Pancreas (tissue), 10 donors: ENCODE measurements around the gene HOXD12. TPM values are rescaled to one million over a fixed set of nuclear protein-coding genes. Genes with fewer than 3 reads are reported as not detected.

Experiments
- ATAC-seq, 4 donors: fragments of 200-7000 bp; cut with Tn5 transposase; one replicate each; pipeline versions ENCODE4 v1.8.0 to v1.9.1; 2020; ENCODE audit warnings: mild to moderate bottlenecking in 4 of 4, moderate library complexity in 4 of 4
- DNase-seq, 6 donors: peaks; one replicate each; pipeline ENCODE4 v3.0.0-alpha.2; 2020
- FAIRE-seq: peaks from 2 replicates; lab custom pipeline; 2012; peaks lifted over from hg19 to GRCh38; lab: Jason Lieb, UNC
- H3K27ac ChIP-seq, 4 donors: fragments of 200-600 bp; sonication (generic); 1 replicate in 3 of 4; 2 replicates in 1 of 4; pipeline versions ENCODE4 v1.5.0 to v1.8.0; 2020
- H3K27me3 ChIP-seq, 4 donors: fragments of 200-600 bp; one replicate each; pipeline ENCODE4 v1.8.0; 2021
- H3K36me3 ChIP-seq, 3 donors: fragments of 200-600 bp; sonication (generic) in 1 of 3; one replicate each; pipeline versions ENCODE4 v1.5.0 to v1.8.0; 2020 to 2021
- H3K4me1 ChIP-seq, 3 donors: fragments of 200-600 bp; one replicate each; pipeline ENCODE4 v1.8.0; 2021
- H3K4me3 ChIP-seq, 4 donors: fragments of 200-600 bp; sonication (generic) in 2 of 4; one replicate each; pipeline versions ENCODE4 v1.5.0 to v1.8.0; 2020 to 2021
- H3K9me3 ChIP-seq, 4 donors: fragments of 200-600 bp; one replicate each; pipeline ENCODE4 v1.8.0; 2021
- WGBS, 2 donors: extraction: QIAGEN DNeasy Blood & Tissue Kit; methylation state at CpG; one replicate each; pipeline ENCODE4 v1.1.7; 2013; 5-methylcytosine and 5-hydroxymethylcytosine counted together
- intact Hi-C, 3 donors: fragments of 100-400 bp; cut with DNase I; formaldehyde crosslinking; loops; one replicate each; pipeline versions ENCODE4 v1.11.1 to v1.14.2; 2022
- polyA plus RNA-seq, 2 donors: library from polyadenylated mRNA; stranded (reverse); fragments of 200-250 nt; gene quantifications; one replicate each; pipeline ENCODE4 v1.2.3, GENCODE V29; 2013
- total RNA-seq, 6 donors: library from RNA; stranded (reverse); fragmentation: NEBNext Ultra II Directional in 4 of 6; extraction: Animal tissue kit (Norgen Biotek cat#: 25700) in 4 of 6; gene quantifications; one replicate each; pipeline versions ENCODE4 v1.2.1 to v1.2.4, GENCODE V29; 2021 to 2023
- TF ChIP-seq, protein P1 (sequence below), 4 donors: fragments of 200-600 bp; sonication (generic) in 3 of 4; IDR thresholded peaks; one replicate each; pipeline versions ENCODE4 v1.5.0 to v1.8.0; 2021; ENCODE audit warnings: antibody characterized with exemption in 4 of 4
- donor health status: healthy with polysubstance abuse.
- donor health status: DM: no; HTN: no; CAD: no; lungs with moderate emphysema.
- donor health status: DM: no; HTN: no; CAD: no.
- donor health status: control.
- donor health status: control.
- donor health status: Bipolar disorder and iron deficiency.
- donor health status: DM: yes; HTN: yes; CAD: no.
- donor health status: DM: no; HTN: no; CAD: no.
- donor health status: DM: no; HTN: no; CAD: no.
- donor health status: DM: yes; HTN: yes; CAD: no.

The HOXD12 gene
- total and polyA plus RNA-seq, 8 donors, result not detected

DNA sequence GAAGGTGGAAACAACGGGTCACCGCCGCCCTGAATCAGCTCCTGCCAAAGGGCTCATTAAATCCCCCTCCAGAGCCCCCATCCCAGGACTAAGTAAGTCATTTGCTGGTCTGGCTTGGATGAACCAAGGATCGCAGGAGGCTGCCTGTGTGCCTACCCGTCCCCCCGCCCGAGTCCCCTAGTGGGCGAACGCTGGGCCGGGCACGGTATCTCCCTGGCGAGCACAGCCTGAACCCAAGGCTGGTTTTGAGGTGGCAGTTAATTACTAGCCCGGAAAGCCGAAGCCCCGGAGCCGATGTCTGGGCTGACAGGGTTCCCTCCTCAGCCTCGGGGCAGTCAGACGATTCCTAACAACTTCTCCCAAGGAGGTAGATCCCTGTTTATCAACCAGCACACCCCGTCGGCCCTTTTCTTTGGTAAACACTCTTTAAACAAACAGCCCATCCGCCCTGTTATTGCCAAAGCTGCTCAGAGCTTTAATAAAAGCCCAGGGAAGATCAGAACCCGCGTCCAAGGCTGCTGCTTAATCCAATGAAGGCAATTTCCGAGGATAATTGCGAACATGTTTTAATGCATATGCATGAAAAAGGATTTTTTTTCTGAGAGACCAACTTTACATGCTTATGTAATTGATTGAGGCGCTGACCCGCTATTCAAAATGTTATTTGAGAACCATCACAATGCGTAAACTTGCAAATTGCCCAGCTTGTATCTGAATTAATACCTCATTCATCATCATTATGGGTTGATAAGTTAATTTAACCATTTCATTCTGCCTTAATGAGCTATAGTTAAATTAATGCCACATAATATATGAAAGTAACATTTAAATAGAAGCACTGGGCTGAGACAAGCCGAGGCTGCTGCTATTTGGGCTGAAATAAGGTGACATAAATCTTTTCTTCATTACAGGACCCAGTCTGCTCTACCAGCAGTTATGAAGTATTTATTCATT, 26.4 kb upstream of the HOXD12 start:
- TF ChIP-seq, protein P1, sequence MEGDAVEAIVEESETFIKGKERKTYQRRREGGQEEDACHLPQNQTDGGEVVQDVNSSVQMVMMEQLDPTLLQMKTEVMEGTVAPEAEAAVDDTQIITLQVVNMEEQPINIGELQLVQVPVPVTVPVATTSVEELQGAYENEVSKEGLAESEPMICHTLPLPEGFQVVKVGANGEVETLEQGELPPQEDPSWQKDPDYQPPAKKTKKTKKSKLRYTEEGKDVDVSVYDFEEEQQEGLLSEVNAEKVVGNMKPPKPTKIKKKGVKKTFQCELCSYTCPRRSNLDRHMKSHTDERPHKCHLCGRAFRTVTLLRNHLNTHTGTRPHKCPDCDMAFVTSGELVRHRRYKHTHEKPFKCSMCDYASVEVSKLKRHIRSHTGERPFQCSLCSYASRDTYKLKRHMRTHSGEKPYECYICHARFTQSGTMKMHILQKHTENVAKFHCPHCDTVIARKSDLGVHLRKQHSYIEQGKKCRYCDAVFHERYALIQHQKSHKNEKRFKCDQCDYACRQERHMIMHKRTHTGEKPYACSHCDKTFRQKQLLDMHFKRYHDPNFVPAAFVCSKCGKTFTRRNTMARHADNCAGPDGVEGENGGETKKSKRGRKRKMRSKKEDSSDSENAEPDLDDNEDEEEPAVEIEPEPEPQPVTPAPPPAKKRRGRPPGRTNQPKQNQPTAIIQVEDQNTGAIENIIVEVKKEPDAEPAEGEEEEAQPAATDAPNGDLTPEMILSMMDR (IDR thresholded peaks at IDR 0.05), result no peak
- FAIRE-seq, result no peak
- H3K36me3 ChIP-seq, result no peaks in the 10 kb centered on the region
- H3K4me3 ChIP-seq, result no peak overlapping the region
- peaks cover under 1 to 4% (median 3%) of the 10 kb centered on the region in 3 donors for H3K4me1 ChIP-seq
- 5 to 6% methylated on average over 29 of the region's 29 CpGs for WGBS, 2 donors
- intact Hi-C loops, result no loop called here
- DNase-seq, result peak in 1 of 6 donors; percentile 66
- no peak for ATAC-seq
- H3K27ac ChIP-seq, result no peak overlapping the region
- peaks cover 32 to 89% (median 43%) of the 10 kb centered on the region in 4 donors for H3K27me3 ChIP-seq
- no peaks in the 10 kb centered on the region for H3K9me3 ChIP-seq

GRCh38 chr2:176074919-176075425, 24.6 kb upstream of the HOXD12 start:
- ATAC-seq, result no peak

DNA sequence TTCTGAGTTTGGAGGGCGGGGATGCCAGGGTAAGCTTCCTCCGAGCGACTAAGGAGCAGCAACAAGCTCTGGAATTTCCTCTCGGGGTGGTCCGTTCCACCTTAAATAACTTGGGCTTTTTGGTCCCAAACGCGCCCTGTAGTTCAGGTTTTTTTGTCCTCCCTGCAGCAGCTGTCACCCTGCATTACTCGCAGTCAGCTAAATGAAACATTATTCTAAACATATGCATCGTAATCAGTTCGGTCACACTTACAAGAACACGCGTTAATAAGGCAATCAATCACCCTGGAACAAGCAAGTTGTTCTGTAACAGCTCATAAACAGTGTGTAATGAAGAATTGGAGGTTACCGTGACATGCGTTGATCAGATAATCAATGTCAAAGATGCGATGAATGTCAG, 24.1 kb upstream of the HOXD12 start:
- Histone ChIP-seq H3K27ac (no peak overlapping the region), H3K27me3 (peaks cover 29 to 87% (median 44%) of the 10 kb centered on the region in 4 donors), H3K9me3 (no peaks in the 10 kb centered on the region), H3K36me3 (no peaks in the 10 kb centered on the region), H3K4me1 (no peaks in the 10 kb centered on the region), H3K4me3 (no peak overlapping the region)
- ATAC-seq, result no peak
- no peak for DNase-seq
- TF ChIP-seq, protein P1 (IDR thresholded peaks at IDR 0.05), result no peak
- intact Hi-C loops, result no loop called here
- FAIRE-seq, result no peak
- 8% methylated on average over 15 of the region's 15 CpGs for WGBS, 2 donors

More at GRCh38 chr2:176074919-176075425, 24.6 kb upstream of the HOXD12 start:
- Histone ChIP-seq H3K36me3 (no peaks in the 10 kb centered on the region), H3K27ac (no peak overlapping the region), H3K9me3 (no peaks in the 10 kb centered on the region), H3K4me1 (no peaks in the 10 kb centered on the region), H3K4me3 (no peak overlapping the region), H3K27me3 (peaks cover 29 to 88% (median 45%) of the 10 kb centered on the region in 4 donors)
- WGBS, 2 donors, result 14 to 18% methylated on average over 7 of the region's 7 CpGs
- FAIRE-seq (no peak), DNase-seq (no peak)
- TF ChIP-seq, protein P1 (IDR thresholded peaks at IDR 0.05), result no peak
- intact Hi-C loops, result no loop called here

DNA sequence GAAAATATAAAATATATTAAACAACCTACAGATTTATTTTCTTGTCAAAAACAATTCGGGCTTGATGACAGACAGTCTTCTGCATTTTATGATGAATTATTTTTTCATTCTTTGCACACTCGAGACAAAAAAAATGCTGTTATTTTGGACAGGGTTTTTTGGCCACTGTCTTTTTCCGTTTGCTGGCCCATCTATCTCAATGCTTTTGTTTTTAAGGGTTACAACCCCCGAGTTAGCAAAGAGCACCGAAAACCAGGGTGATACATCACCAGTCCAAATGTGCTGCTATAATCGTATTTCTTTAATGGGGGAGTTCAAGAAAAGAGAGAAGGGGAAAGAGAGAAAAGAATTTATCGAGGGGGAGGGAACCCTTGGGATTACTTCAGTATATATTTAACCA, 23.5 kb upstream of the HOXD12 start:
- no peak for DNase-seq
- TF ChIP-seq, protein P1 (IDR thresholded peaks at IDR 0.05), result no peak
- intact Hi-C loops, result no loop called here
- peaks cover 31 to 90% (median 48%) of the 10 kb centered on the region in 4 donors for H3K27me3 ChIP-seq
- H3K36me3 ChIP-seq, result no peaks in the 10 kb centered on the region
- no peak overlapping the region for H3K4me3 ChIP-seq
- no peaks in the 10 kb centered on the region for H3K4me1 ChIP-seq
- 12 to 22% methylated on average over 7 of the region's 7 CpGs for WGBS, 2 donors
- ATAC-seq, result no peak
- H3K9me3 ChIP-seq, result no peaks in the 10 kb centered on the region
- FAIRE-seq, result no peak
- H3K27ac ChIP-seq, result no peak overlapping the region
